Stimulated activated CD4-positive, alpha-beta T cell treated with anti-CD3 and anti-CD28 coated beads, Interleukin-4, amount 100 ng/mL, for 1 hour (primary cell): ENCODE data around the gene LRRIQ4.

Experiments used
- DNase-seq: peaks from one replicate; pipeline ENCODE4 v3.0.0-alpha.2; 2020

The LRRIQ4 gene

GRCh38 chr3:169812332-169813235 lies at the start of gene LRRIQ4, which contains the start of gene LRRC34:
TSS of gene LRRIQ4 (plus strand) at chr3:169812870. CDS start at chr3:169821922, 9,052 bp downstream.
TSS of gene LRRC34 (minus strand) at chr3:169812904. CDS start at chr3:169812548, 356 bp downstream.
- peak; percentile 71 for DNase-seq

- DNase-seq = peak; percentile 59
Observed at GRCh38 chr3:169764312-169764881, 48.3 kb upstream of the LRRIQ4 start.

DNA sequence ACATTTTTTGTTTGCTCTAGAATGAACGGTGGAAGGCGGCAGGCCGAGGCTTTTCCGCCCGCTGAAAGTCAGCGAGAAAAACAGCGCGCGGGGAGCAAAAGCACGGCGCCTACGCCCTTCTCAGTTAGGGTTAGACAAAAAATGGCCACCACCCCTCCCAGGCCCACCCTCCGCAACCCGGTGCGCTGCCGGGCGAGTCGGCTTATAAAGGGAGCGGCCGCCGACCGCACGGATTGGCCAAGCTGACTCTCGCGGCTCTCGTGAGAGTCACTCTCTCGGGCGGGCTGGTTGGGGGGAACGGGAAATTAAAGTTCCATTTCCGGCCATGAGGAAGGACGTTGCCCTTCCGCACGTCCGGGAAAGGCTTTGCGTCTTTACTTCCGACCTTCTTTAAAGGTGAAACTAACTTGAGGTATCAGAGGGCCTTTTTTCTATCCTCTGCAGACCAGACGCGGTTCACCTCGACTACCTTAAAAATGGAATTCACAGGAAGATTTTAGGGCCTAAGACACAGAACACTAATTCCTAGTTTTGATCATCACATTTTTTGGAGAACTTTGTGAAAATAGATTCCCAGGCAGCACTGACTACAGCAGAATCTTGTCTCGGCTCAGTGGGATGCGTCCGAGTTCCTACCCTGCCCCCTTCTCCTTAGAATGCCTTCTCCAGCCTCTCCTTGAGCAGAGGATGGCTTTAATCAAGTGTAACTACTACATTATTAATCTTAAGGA lies 47.6 kb upstream of the LRRIQ4 start, which contains the start of gene TERC:
TERC (minus strand) TSS at position 179 of the 731 bp plus-strand sequence.
- DNase-seq = peak; percentile 87

DNA sequence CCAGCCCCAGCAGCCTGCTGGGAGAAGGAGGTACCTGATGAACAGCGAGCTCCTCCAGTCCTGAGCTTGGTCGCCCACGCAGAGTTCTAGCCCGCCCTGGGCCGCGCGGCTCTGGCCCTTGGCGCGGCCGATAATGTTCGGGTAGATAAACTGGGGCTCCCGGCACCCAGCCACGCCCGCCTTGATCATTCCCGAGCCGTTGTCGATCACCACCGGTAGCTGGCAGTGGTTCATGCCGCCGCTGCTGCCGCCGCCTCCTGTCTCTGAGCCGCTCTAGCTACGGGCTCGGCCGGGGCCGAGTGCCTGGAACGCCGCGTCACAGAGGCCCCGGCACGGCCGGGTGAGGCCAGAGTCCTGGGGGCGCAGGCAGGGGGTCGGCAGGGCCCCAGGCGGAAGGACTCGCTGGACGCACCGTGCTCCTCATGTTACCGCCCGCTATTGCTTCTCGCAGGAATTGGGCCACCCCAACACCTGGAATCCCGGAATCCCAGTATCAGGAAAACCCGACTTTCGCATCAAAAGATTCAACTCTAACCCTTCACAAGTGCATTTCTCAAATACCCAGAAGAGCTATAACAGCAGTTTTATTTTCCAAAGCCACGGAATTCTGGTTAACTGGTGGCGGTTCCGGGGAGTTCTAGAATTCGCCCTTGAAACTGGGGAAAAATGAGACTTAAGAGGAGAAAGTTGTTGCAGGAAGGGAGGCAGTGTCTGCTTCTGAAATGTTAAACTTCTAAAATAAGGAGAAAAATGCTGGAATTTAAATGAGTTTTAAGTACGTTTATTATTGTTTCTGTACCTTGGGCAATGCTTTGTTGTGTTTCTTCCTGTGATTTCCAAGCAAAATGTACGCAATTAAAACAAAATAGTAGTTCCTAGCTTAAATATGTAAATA lies 43.1 kb upstream of the LRRIQ4 start, which contains the start of gene ACTRT3:
ACTRT3 (minus strand) TSS at position 275 of the 895 bp plus-strand sequence; CDS start at position 234, 41 bp downstream.
- peak; percentile 62 for DNase-seq

- peak; percentile 57 for DNase-seq
Observed at GRCh38 chr3:169771497-169772304, 41.0 kb upstream of the LRRIQ4 start.

- no peak for DNase-seq
Observed at GRCh38 chr3:169772305-169772896, 40.3 kb upstream of the LRRIQ4 start.

GRCh38 chr3:169772897-169773816 lies 39.5 kb upstream of the LRRIQ4 start, which contains the start of gene MYNN:
TSS of gene MYNN (plus strand) at chr3:169773396. CDS start at chr3:169774296, 900 bp downstream.
- DNase-seq = peak; percentile 92

GRCh38 chr3:169774186-169774585 lies 38.5 kb upstream of the LRRIQ4 start:
- DNase-seq = no peak

GRCh38 chr3:169777822-169778221 lies 34.8 kb upstream of the LRRIQ4 start:
- no peak for DNase-seq

GRCh38 chr3:169780742-169781141 lies 31.9 kb upstream of the LRRIQ4 start:
- no peak for DNase-seq

DNA sequence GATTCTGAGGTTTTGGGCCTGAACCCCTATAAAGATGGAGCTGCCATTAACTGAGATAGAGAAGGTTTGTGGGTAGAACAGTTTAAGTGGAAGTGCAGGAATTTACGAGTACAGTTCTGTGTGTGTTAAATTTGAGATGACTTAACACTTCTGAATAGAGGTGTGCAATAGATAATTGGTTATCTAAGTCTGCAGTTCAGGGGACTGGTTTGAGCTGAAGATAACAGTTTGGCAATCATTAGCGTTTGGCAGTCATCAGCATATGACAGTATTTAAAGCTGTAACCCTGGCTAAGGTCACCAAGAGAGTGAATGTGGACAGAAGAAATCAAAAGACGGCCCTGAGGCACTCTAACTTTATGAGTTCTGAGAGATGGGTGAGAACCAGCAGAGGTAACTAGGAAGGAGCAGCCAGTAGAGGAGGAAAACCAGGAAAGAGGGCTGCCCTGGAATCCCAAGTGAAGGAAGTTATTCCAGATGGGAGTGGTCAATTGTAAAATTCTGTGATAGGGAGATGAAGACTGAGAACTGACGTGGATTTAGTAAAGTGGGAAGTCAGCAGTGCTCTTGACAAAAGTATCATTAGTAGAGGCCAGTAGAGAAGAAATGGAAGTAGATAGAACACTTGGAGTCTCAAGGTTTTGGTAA lies 31.3 kb upstream of the LRRIQ4 start:
- no peak for DNase-seq

DNA sequence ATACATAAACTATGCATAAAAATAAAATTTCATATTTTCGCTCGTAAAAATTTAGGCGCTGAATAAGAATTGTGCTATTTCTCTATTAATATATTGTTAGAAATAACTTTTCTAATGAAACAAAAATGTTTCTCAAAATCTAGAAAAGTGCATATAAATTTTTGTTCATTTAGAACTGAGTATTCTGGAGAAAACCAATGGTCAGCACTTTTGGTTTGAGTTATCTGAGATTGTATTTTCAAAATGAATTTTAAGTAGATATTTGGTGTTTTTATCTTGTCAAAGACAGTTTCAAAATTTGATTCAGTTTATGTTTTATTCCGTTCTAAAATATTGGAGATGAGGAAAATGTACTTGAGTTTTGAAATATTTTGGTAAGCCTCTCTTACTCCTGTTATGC lies 25.6 kb upstream of the LRRIQ4 start:
- DNase-seq = no peak

DNA sequence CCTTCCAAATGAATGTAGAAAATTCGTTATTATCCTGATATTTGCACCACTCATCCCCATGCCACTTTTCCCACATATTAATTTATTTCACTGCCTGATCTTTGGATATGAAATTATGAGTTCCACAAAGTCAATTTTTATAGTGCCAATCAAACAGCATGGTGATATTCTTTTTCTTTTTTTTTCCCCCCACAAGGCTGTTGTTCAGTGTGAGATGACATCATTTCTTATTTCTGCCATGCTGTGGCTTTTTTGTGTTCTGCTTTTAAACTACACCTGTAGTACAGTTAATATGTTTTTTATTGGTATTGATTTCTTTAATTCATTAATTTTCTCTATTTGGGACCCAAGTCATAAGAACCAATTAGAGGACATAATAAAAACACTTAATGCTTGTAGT lies 24.9 kb upstream of the LRRIQ4 start:
- DNase-seq = no peak

DNA sequence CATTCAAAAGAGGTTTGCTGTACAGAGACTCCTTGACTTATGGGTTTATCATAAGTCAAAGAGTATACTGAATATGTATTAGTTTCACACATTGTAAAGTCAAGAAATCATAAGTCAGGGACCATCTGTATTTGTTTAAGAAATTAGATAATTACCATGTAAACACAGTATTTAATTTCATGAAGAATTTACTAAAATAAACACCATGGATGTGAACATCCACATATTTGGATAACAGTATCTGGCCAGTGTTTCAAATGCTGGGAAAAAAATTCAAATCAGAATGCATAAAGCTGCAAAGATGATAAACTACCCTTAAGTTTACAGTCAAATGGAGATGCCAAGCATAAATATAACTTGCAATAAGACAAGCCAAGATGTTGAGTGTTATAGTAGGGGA lies 22.5 kb upstream of the LRRIQ4 start:
- no peak for DNase-seq

GRCh38 chr3:169790687-169791429 lies 21.8 kb upstream of the LRRIQ4 start:
- no peak for DNase-seq

DNA sequence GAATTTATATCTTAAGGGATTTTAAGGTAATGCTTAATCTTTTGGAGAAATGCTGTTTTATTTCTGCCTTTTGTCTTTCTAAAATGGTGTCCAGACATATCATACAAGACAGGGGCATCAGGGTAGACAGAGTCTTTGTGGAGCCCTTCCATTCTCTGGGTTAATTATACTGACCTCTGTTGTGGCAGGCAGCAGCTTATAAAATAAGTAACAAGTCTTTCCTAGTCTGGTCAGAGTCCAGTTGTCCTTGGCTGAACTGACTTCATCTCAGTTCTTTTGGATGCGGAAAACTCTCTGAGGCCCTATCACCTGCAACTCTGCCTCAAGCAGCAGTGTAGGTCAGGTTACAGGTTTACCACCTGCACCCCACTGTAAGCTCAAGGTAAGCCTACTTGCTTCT lies 20.3 kb upstream of the LRRIQ4 start:
- no peak for DNase-seq

GRCh38 chr3:169804681-169805080 lies 8.0 kb upstream of the LRRIQ4 start:
- no peak for DNase-seq

DNA sequence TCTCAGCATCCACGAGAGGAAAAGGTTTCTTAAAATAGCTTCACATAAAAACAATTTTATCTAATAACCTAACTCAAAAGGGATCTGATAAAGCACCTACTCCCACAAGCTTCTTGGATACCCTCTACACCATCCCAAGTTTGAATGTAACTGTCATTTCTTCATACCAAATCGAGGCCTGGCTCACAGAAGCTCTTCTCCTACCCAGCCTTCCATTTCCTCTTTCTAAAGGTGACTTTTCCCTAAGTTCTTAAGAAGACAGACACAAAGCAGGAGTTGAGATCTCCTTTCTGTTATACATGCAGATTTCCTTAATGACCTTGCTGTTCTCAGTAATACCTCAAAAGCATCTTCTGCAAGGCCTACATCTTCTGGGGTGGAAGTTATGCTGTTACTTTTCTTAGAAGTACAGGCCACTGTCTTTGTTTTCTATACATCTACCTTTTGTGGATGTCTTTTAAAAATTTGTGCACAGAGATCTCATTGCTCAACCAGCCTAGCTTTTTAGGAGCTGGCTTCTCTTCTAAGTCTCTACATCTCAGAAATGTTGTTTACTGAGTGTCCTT lies 3.4 kb upstream of the LRRIQ4 start:
- no peak for DNase-seq
